SK-N-MC (cell line): Measurements from ENCODE around the gene SSPN.

Source experiments
- EZH2 ChIP-seq: fragments of 200-600 bp; sonication (generic); IDR thresholded peaks from one replicate; pipeline ENCODE4 v1.6.1; 2017; ENCODE audit warnings: antibody characterized with exemption
- POLR2AphosphoS5 ChIP-seq: IDR thresholded peaks from 2 replicates; pipeline ENCODE4 v1.6.1; 2012; ENCODE audit warnings: mild to moderate bottlenecking, low read depth, low read length, borderline replicate concordance

DNA sequence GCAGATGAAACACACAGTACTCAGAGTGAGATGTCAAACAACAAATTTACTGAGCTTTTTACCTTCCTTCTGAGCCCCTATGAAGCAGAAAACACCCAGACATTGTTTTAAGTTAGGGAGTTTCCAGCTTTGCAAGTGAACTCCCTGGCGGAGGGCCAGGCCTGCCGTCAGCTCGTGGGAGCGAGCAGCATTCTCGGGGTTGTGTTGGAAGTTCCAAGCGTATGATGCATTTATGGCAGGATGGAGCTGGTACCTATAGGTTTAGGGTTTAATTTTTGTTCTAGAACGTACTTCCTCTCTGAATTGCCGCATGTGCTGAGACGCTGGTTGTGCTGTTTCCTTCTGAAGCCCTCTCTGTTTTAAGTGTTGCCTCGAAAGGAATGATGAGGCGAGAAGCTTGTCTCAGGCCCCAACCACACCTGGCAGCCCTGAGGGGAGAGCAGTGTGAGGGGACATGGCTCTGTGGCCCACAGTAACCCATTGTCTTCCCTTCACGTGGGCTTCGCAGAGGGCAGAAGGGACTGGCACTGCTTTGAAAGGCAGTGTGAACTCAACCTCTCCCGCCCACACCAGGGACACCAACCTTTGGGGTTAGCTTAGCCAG is 76.6 kb downstream of the SSPN start:
- TF ChIP-seq POLR2AphosphoS5 (no peak), EZH2 (no peak)
